GM18511 (cell line): ENCODE data around the gene PSME3IP1.
"Not testable (repeated sequence)": the region's sequence is repeated elsewhere in the genome, so short reads cannot be mapped to it uniquely, and the experiment has no call there.

Experiments used
- ATAC-seq: cut with Tn5 transposase; IDR thresholded peaks from one replicate; pipeline ENCODE4 v1.9.1; 2021; ENCODE audit warnings: mild to moderate bottlenecking, moderate library complexity; ENCODE audit not compliant: unreplicated experiment

PSME3IP1 gene, protein sequence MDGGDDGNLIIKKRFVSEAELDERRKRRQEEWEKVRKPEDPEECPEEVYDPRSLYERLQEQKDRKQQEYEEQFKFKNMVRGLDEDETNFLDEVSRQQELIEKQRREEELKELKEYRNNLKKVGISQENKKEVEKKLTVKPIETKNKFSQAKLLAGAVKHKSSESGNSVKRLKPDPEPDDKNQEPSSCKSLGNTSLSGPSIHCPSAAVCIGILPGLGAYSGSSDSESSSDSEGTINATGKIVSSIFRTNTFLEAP

DNA sequence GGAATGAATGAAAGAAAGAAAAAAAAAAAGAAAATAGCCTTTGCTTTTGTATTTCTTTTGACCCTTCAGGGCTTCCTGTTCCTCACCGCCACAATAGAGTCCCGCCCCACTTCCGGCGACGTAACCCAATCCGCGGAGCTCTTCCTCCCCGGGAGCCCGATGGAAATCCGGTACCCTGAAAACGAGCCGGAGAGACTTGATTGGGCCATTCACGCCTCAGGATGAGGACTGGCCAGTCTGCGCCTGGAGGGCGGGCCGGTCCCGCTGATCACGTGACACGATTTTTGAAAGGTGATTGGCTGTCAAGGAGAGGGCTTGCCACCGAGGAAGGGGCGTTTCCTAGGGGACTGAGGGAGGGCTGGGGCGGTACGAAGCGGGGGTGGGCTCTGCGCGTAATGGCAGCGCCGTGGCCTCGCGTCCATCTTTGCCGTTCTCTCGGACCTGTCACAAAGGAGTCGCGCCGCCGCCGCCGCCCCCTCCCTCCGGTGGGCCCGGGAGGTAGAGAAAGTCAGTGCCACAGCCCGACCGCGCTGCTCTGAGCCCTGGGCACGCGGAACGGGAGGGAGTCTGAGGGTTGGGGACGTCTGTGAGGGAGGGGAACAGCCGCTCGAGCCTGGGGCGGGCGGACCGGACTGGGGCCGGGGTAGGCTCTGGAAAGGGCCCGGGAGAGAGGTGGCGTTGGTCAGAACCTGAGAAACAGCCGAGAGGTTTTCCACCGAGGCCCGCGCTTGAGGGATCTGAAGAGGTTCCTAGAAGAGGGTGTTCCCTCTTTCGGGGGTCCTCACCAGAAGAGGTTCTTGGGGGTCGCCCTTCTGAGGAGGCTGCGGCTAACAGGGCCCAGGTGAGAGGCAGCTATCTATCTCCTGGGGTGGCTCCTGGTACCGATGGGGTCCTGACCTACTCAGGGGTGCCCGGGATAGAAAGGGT lies at the start of gene PSME3IP1, which contains the start of gene RSPRY1:
Gene PSME3IP1, minus strand, starts transcription at position 95 of the 927 bp plus-strand sequence. CDS start 12,185 bp downstream, outside the sequence.
Gene RSPRY1, plus strand, starts transcription at position 385 of the 927 bp plus-strand sequence. CDS start 18,330 bp downstream, outside the sequence.
- peak; percentile 92 for ATAC-seq

DNA sequence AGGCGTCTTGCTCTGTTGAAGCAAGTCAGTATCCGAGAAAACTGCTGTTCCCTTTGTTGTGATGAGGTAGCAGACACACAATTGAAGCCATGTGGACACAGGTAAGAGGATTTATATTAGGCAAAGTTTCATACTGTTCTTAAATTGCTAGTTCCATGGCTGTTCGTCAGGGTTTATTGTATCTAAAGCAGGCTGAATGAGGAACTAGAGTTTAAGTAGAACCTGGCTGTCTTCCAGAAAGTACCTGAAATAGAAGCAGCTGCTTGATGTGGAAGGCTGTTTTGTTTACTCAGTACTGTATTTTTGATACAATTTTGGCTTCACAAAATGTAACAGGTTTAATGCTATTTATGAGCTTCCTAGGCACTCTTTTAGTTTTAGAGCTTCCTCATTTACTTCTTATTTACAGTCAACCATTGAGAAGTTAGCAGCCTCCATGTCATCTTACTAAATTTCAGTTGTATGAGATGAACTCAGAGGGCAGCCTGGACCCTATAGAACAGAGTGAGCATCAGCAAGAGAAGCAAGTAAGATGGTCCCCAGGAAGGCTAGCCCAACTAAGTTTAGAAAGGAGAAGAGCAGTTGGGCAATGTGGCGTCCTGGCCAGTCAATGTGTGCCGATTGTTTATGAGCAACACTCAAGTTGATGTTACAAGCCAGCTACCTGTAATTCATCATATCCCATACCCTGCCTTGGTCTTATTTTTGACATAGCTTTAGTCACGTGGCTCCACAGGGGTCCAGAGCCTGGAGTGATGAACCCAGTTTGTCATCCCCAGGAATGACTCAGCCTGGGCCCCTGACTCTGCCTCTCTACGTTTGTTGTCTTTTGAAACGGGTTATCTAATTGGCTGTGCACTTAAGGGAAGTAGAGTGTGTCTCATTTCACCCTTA lies 49.5 kb upstream of the PSME3IP1 start:
- peak; percentile 48 for ATAC-seq

DNA sequence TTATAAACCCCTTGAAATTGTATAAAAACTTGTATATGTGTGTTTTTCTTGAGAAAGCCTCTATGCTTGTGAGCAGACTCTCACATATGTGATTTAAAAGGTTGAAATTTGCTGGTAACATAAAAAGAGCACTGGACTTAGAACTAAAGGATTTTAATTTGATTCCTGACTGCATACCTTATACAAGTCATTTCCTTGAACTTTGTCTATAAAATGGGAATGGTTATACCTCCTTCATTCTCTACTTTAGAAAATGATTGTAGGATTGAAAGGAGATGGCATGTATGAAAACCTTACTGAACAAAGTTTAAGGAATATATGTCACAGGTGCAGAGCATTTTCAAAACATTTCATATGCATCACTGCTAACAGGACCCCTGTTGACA lies 48.9 kb upstream of the PSME3IP1 start:
- ATAC-seq: no peak

DNA sequence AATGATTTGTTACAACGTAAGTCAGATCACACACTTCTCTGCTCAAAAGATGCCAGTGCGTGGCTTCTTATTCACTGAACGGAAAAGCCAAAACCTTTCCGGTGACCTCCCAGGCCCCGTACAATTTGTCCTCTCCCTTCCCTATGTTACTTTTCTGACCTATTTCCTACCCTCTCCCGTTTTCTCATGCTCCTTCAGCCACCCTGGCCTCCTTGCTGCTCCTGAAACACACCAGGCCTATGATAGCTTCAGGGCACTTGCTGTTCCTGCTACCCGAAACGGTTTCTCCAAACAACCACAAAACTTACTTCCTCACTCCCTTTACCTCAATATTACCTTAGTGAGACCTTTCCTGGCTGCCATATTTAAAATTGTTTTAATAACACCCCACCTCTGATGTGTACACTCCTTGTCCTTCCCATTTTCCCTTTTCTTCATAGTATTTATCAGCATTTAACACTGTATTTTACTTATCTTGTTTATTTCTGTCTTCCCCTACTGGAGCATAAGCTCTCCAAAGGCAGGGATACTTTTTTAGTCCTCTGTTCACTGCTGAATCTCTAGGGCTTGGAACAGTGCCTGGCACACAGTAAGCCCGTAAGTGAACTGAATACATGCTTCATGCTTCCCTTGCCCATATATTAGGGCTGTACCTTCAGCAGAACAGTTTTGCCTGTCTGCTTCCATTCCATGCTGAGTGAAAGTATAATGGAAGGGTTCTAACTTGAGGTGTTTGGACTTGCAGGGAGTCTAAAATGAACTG lies 48.3 kb upstream of the PSME3IP1 start:
- no peak for ATAC-seq

DNA sequence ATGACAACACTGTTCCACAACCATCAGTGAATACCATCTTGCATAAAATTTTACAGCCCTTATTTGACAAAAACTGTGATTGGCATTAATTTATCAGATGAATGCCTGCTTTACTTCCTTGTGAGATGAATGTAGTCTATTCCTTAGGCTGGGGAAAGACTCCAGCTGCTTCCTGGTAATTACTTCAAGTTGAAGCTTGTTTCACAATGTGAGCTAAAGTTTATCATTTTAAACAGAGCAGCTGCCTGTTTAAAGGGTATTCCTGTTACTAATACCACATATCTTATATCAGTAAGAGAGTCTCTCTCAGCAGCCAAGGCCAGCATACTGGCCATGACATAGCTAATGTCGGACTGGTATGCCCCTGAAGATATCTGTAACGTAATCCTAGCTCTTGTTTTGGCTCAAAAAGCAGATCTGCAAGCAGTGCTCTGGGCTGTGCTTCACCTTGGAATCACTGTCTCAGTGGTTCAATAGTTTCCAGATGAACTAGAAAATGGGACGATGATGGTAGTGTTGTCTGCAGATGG lies 46.0 kb upstream of the PSME3IP1 start:
- ATAC-seq: no peak

DNA sequence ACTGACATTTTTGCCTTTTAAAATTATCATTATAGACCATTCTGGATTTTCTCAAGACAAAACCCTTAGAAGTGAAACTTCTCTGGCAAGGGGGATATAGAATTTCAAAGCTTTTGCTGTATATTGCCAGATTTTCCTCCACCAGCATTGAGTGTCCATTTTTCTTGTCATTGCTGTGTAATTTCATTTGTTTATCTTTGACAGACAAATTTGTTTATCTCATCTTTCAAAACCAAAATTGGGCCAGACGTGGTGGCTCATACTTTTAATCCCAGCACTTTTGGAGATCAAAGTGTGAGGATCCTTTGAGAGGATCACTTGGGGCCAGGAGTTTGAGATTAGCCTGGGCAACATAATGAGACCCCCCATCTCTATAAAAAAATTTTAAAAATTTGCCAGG lies 43.2 kb upstream of the PSME3IP1 start:
- ATAC-seq: no peak

DNA sequence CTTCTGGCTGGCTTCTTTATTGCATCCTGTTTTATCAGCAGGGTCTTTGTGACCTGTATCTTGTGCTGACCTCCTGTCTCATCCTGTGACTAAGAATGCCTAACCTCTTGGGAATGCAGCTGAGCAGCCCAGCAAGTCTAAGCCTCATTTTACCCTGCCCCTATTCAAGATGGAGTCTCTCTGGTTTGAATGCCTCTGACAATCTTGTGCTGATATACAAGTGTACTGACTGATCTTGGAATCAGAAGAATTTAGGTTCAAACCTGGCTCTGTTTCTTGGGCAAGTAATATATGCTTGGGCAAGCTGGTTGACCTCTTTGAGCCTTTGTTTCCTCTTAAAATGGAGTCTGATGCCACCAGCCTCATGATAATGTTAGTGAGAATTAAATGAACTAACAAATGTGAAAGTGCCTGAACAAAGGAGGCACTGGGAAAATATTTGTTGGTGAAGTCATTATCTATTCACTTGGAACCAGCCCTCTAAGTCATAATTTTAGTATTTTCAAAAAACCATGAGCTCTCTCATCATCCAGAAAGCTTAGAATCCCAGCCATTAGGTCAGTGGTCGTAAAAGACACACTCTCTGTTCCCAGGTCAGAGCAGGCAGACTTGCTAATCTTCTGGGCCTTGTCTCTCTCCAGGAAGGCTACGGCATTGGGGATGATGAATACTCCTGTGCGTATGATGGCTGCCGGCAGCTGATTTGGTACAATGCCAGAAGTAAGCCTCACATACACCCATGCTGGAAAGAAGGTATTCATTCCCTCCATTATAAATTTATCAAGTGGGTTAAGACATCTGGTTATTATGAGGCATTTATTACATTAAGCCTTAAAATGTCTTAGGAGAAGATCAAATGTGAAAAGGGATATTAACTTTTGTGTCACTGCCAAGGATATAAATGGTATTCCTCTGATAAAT lies 41.1 kb upstream of the PSME3IP1 start:
- no peak for ATAC-seq

DNA sequence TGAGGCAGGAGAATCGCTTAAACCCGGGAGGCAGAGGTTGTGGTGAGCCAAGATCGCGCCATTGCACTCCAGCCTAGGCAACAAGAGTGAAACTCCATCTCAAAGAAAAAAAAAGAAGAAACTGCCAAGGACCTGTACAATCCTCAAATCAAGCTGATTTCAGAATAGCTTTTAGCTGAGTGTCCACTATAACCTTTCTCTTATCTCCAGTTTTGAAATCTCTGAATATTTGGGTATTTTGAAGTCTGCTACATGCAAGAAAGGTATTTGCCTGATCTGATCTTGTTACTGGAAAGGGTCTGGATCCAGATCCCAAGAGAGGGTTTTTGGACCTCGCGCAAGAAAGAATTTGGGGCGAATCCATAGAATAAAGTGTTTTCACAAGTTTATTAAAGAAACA lies 40.1 kb upstream of the PSME3IP1 start:
- ATAC-seq: no peak

DNA sequence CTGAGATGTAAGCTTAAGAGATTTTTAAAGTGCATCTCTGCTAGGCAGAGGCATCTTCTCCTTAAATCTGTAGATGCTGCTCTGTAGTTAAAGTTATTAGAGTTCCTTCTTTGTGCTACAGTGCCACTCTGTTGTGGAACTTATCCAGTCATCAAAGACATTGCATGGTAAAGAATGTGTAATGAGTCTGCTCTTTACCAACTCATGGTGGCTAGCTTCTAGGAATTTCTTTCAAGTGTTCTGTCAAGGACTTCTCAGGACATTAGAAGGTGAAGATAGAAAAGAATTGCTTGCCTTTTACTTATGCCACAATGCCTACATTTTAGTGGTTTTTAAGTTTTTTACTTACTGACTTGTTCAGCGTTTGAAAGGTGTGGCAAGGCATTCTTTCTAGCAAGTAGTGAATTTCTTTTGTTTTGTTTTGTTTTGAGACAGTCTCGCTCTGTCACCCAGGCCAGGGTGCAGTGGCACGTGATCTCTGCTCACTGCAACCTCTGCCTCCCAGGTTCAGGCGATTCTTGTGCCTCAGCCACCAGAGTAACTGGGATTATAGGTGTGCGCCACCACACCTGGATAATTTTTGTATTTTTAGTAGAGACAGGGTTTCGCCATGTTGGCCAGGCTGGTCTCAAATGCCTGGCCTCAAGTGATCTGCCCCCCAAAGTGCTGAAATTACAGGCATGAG lies 39.0 kb upstream of the PSME3IP1 start:
- no peak for ATAC-seq

DNA sequence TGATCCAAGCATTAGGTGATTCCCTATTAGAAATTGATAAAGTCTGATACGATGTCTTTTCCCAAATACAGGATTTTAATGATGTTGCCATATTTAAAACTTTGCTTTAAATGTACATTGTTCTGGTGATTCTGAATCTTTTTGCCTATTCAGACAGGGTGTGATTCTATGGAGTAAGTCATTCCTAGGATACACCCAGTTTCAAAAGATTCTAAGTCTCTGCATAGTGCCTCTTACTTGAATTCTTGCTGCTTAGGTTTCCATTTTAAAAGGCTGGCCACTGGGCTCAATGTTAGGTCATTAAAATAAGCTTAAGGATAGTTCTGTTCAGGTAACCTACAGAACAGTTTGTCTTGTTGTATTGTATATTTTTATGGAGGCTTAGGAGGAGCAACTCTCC lies 37.2 kb upstream of the PSME3IP1 start:
- no peak for ATAC-seq

DNA sequence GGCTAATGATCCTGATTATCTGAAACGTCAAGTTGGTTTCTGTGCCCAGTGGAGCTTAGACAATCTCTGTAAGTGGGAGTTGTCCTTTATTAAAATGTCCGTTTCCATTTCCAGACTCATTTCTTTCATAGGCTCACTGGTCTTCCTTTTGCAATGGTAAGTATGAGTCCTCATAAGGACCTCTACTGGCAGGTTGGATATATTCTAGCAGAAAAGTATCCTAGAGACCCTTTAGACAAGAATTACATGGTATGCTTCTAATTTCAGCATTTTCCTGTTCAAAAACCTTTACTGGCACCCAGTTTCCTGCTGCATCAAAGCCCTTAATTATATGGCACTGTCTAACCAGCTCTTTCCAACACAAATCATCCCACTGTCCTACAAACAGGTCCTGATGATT lies 31.1 kb upstream of the PSME3IP1 start:
- ATAC-seq: no peak

DNA sequence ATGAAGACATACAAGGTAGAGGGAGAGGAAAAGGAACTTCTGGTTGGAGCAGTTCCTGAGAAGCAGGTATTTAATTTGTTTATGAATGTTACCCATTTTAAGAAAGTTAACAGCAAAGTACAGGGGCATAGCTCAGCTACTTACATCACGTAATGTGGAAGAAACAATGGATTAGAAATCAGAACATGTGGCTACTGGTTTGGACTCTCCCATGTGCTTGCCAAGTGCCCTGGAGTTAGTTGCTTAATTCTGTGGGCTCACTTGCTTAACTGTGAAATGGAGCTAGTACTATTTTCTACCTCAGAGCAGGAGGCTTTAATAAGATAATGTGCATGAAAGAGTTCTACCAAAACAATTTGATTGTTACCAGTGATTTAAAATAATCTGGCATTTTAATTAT lies 27.6 kb upstream of the PSME3IP1 start:
- no peak for ATAC-seq

DNA sequence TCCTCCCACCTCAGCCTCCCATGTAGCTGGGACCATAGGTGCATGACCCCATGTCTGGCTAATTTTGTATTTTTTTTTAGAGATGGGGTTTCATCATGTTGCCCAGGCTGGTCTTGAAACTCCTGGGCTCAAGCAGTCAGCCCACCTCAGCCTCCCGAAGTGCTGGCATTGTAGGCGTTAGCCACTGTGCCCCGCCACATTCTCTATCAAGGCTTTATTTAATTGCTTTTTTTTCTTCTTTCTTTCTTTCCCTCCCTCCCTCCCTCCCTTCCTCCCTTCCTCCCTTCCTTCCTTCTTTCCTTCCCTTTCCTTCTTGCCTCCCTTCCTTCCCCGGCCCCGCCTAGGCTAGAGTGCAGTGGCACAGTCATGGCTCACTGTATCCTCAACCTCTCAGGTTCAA lies 23.9 kb upstream of the PSME3IP1 start:
- no peak for ATAC-seq

DNA sequence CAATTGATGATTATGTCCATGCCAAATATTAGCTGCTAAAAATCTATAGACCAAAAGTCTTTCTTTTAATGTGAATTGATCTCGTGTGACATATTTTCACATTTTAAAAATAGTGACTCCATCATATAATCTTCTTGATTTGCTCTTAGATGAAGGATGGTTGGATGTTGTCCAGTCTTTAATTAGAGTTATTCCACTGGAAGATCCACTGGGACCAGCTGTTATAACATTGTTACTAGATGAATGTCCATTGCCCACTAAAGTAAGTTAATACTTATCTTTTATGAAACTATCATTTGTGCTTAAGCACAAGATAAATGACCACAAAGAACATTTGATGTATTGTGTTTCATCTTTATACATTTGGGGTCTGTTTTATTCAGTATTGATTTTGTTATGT lies 23.1 kb upstream of the PSME3IP1 start:
- ATAC-seq: no peak

DNA sequence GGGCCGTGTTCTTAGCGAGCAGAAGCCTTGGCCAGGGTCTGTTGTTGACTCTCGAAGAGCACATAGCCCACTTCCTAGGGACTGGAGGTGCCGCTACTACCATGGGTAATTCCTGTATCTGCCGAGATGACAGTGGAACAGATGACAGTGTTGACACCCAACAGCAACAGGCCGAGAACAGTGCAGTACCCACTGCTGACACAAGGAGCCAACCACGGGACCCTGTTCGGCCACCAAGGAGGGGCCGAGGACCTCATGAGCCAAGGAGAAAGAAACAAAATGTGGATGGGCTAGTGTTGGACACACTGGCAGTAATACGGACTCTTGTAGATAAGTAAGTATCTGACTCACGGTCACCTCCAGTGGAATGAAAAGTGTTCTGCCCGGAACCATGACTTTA lies 18.8 kb upstream of the PSME3IP1 start:
- no peak for ATAC-seq

DNA sequence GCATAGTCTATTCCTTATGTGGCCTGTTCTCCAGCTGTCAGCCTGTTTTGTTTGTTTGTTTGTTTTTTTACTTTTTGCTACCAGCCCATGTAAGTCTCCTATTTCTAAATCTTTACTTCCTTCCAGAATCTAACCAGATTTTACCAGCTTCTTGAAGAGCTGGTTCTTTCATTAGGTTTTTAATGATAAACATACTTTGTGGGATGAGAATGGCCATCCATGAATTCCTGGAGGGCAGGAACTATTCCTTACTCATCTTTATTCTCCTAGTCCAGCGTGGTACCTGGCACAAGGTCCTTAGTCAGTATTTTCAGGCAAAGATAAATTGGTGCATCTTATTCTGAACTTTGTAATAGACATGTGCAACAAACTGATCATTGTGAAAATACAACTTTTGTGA lies 17.6 kb upstream of the PSME3IP1 start:
- ATAC-seq: no peak

DNA sequence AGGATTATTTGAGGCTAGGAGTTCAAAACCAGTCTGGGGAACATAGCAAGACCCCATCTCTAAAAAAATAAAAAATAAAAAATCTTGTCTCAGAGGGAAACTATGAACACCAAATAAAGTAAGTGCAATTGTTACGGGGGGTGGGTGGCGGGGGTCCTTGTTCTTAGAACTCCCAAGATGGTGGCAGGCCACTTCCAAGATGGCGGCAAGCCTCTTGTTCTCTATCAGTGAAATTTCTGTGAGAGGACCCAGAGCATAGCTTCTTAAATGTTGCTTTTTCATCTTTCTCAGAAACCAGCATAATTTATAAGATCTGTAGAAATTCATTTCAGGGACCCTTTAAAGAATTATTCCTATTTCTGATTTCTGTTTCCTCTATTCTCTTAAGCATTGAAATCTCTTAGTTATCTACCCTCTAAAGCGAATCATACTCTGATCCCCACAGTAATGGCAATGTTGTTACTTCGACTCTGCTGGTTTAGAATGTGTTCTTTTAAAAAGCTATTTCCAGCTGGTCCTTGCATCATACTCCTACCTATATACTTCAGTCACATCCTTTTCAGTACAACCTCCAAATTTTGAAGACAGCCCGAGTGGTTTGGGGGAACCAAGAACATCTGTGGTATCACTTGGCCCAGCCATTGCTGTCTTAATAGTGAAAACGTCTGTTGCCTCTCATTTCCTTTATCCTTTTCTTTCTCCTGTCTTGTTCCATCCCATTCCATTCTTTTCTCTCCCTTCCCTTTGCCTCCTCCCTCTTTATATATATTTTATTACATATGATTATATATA lies 16.5 kb upstream of the PSME3IP1 start:
- ATAC-seq: no peak

DNA sequence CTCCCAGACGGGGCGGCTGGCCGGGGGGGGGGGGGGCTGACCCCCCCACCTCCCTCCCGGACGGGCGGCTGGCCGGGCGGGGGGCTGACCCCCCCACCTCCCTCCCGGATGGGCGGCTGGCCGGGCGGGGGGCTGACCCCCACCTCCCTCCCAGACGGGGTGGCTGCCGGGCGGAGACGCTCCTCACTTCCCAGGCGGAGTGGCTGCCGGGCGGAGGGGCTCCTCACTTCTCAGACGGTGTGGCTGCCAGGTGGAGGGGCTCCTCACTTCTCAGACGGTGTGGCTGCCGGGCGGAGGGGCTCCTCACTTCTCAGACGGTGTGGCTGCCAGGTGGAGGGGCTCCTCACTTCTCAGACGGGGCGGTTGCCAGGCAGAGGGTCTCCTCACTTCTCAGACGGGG lies 15.1 kb upstream of the PSME3IP1 start:
- ATAC-seq: not testable (repeated sequence)
